KMS-11 (cell line): ENCODE measurements around the gene USP14.

Source experiments
- H2AFZ ChIP-seq: fragments of 200-600 bp; sonication (generic); 2 replicates; pipeline ENCODE4 v1.6.1; 2016; ENCODE audit warnings: antibody characterized with exemption, mixed run types, low read depth
- H3K27ac ChIP-seq: fragments of 200-600 bp; sonication (generic); 2 replicates; pipeline ENCODE4 v1.6.1; 2016; ENCODE audit warnings: mild to moderate bottlenecking, mixed run types
- H3K27me3 ChIP-seq: fragments of 200-600 bp; sonication (generic); 2 replicates; pipeline ENCODE4 v1.6.1; 2017; ENCODE audit warnings: mild to moderate bottlenecking, low read depth, mixed run types, moderate library complexity; ENCODE audit not compliant: insufficient read depth
- H3K36me3 ChIP-seq: fragments of 200-600 bp; sonication (generic); 2 replicates; pipeline ENCODE4 v1.6.1; 2017; ENCODE audit warnings: mild to moderate bottlenecking, mixed run types; ENCODE audit not compliant: insufficient read depth
- H3K4me1 ChIP-seq: fragments of 200-600 bp; sonication (generic); 2 replicates; pipeline ENCODE4 v1.6.1; 2016; ENCODE audit warnings: mild to moderate bottlenecking, low read depth, mixed run types; ENCODE audit not compliant: poor library complexity, severe bottlenecking
- H3K4me2 ChIP-seq: fragments of 200-600 bp; sonication (generic); 2 replicates; pipeline ENCODE4 v1.7.0; 2016; ENCODE audit warnings: mild to moderate bottlenecking, mixed run types
- H3K4me3 ChIP-seq: fragments of 200-600 bp; sonication (generic); IDR thresholded peaks from 2 replicates; pipeline ENCODE4 v1.6.1; 2017; ENCODE audit warnings: low read depth, low read length, mixed read lengths; ENCODE audit not compliant: insufficient read depth
- H3K79me2 ChIP-seq: fragments of 200-600 bp; sonication (generic); 2 replicates; pipeline ENCODE4 v1.6.1; 2016; ENCODE audit warnings: low read depth, mixed run types; ENCODE audit not compliant: insufficient read depth
- H3K9ac ChIP-seq: fragments of 200-600 bp; sonication (generic); 2 replicates; pipeline ENCODE4 v1.6.1; 2016; ENCODE audit warnings: mild to moderate bottlenecking, mixed run types
- H4K20me1 ChIP-seq: fragments of 200-600 bp; sonication (generic); 2 replicates; pipeline ENCODE4 v1.6.1; 2016; ENCODE audit warnings: mild to moderate bottlenecking, mixed run types; ENCODE audit not compliant: insufficient read depth
- TF ChIP-seq, protein P1 (sequence below): fragments of 200-600 bp; sonication (generic); conservative IDR thresholded peaks from 2 replicates; pipeline ENCODE4 v1.6.1; 2017; ENCODE audit warnings: low read depth, mild to moderate bottlenecking, antibody characterized with exemption, low read length, moderate library complexity, mixed read lengths

USP14 gene

DNA sequence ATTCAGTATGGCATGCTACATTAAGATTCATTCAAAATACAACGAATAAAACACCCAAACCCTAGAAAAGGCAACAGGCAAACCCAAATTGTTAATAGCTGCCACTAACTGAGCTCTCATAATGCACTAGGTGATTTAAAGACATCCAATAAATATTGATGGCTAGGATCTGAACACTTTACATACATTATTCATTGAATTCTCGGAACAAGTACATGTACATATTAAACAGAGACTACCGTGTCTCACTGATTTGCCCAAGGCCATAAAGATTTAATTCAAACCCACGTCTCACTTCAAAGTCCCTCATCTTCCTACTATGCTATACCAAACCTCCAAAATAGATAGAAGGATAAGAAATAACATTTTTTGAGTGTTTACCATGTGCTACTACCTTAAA is 67.4 kb downstream of the USP14 start:
- Histone ChIP-seq H3K4me3 (no peak overlapping the region), H3K36me3 (no peaks in the 10 kb centered on the region), H3K79me2 (no peaks in the 10 kb centered on the region), H4K20me1 (no peaks in the 10 kb centered on the region), H3K4me1 (no peaks in the 10 kb centered on the region), H3K9ac (no peak overlapping the region), H2AFZ (no peak overlapping the region), H3K27me3 (no peaks in the 10 kb centered on the region), H3K27ac (no peak overlapping the region), H3K4me2 (no peak overlapping the region)
- TF ChIP-seq, protein P1, sequence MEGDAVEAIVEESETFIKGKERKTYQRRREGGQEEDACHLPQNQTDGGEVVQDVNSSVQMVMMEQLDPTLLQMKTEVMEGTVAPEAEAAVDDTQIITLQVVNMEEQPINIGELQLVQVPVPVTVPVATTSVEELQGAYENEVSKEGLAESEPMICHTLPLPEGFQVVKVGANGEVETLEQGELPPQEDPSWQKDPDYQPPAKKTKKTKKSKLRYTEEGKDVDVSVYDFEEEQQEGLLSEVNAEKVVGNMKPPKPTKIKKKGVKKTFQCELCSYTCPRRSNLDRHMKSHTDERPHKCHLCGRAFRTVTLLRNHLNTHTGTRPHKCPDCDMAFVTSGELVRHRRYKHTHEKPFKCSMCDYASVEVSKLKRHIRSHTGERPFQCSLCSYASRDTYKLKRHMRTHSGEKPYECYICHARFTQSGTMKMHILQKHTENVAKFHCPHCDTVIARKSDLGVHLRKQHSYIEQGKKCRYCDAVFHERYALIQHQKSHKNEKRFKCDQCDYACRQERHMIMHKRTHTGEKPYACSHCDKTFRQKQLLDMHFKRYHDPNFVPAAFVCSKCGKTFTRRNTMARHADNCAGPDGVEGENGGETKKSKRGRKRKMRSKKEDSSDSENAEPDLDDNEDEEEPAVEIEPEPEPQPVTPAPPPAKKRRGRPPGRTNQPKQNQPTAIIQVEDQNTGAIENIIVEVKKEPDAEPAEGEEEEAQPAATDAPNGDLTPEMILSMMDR: no peak

DNA sequence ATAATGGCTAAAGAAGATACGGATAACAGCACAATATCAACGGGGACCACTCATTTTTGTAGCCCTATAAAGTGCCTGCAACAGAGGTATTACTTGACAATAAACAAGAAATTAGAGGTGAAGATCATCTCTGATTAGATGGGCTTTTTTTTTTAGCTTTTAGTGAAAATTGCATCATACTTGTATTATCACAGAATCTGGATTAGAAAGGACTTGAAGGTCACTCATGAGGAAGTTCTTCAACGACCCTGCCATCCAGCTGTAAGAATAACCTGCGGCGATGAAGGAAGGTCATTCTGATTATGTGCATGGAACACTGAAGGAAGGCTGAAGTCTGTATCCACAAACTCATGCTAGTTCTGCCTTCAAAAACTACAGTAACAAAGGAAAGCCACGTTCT is 69.0 kb downstream of the USP14 start:
- Histone ChIP-seq H3K27me3 (no peaks in the 10 kb centered on the region), H3K4me3 (no peak overlapping the region), H3K27ac (no peak overlapping the region), H3K4me2 (no peak overlapping the region), H2AFZ (no peak overlapping the region), H3K9ac (no peak overlapping the region), H3K36me3 (no peaks in the 10 kb centered on the region), H4K20me1 (no peaks in the 10 kb centered on the region), H3K79me2 (no peaks in the 10 kb centered on the region), H3K4me1 (no peaks in the 10 kb centered on the region)
- TF ChIP-seq, protein P1: no peak

DNA sequence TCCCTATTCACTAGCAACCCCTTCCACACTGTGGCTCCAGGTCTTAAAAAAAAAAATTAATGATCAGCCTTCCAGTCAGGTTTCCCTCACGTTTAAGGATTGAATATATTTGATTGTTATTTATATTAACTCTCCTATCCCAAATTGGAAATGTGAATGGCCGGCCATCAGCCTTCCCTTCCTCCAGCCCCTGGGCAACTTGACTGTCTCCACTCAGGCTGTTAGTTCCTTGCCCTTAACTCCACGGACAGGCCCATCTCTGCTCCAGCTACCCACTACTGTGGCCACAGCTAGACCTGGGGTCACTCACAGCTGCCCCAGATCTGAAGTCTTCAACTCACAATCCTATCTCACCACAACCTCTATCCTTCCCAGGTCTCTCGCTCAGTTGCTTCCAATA is 69.5 kb downstream of the USP14 start:
- H3K27ac ChIP-seq: no peak overlapping the region
- H3K4me2 ChIP-seq: no peak overlapping the region
- H3K79me2 ChIP-seq: no peaks in the 10 kb centered on the region
- no peak overlapping the region for H3K9ac ChIP-seq
- no peak overlapping the region for H3K4me3 ChIP-seq
- TF ChIP-seq, protein P1: no peak
- H3K27me3 ChIP-seq: no peaks in the 10 kb centered on the region
- no peak overlapping the region for H2AFZ ChIP-seq
- H4K20me1 ChIP-seq: no peaks in the 10 kb centered on the region
- no peaks in the 10 kb centered on the region for H3K36me3 ChIP-seq
- no peaks in the 10 kb centered on the region for H3K4me1 ChIP-seq

GRCh38 chr18:228586-228985 is 70.2 kb downstream of the USP14 start:
- Histone ChIP-seq H4K20me1 (no peaks in the 10 kb centered on the region), H3K9ac (no peak overlapping the region), H3K4me1 (no peaks in the 10 kb centered on the region), H3K27me3 (no peaks in the 10 kb centered on the region), H3K36me3 (no peaks in the 10 kb centered on the region), H3K4me3 (no peak overlapping the region), H3K27ac (no peak overlapping the region), H3K4me2 (no peak overlapping the region), H2AFZ (no peak overlapping the region), H3K79me2 (no peaks in the 10 kb centered on the region)
- TF ChIP-seq, protein P1: no peak

DNA sequence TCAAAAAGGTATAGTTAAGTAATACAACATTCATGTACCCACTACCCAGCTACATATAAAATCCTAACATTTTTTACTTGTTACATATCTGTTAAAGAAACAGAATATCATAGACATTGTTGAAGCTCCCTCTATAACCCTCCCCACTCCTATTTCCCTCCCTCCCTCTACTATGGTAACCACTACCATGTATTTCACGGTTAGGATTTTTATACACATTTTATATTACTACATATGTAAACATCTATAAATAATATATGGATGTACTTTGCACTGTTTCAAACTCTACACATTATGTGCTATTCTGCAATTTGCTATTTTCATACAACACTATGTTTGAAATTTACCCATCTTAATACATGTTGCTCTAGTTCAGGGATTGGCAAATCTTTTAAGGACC is 73.2 kb downstream of the USP14 start:
- Histone ChIP-seq H3K36me3 (no peaks in the 10 kb centered on the region), H3K79me2 (no peaks in the 10 kb centered on the region), H4K20me1 (no peaks in the 10 kb centered on the region), H3K9ac (no peak overlapping the region), H3K27ac (no peak overlapping the region), H3K4me2 (no peak overlapping the region), H3K4me1 (no peaks in the 10 kb centered on the region), H3K4me3 (no peak overlapping the region), H3K27me3 (no peaks in the 10 kb centered on the region), H2AFZ (no peak overlapping the region)
- TF ChIP-seq, protein P1: no peak
